Measurements from ENCODE around the gene KDM4D. TPM values are rescaled to one million over a fixed set of nuclear protein-coding genes. Genes with fewer than 3 reads are reported as not detected.

The KDM4D gene
- total and polyA plus RNA-seq, 2 experiments from 2014 or later = 0.65 to 0.94 TPM

DNA sequence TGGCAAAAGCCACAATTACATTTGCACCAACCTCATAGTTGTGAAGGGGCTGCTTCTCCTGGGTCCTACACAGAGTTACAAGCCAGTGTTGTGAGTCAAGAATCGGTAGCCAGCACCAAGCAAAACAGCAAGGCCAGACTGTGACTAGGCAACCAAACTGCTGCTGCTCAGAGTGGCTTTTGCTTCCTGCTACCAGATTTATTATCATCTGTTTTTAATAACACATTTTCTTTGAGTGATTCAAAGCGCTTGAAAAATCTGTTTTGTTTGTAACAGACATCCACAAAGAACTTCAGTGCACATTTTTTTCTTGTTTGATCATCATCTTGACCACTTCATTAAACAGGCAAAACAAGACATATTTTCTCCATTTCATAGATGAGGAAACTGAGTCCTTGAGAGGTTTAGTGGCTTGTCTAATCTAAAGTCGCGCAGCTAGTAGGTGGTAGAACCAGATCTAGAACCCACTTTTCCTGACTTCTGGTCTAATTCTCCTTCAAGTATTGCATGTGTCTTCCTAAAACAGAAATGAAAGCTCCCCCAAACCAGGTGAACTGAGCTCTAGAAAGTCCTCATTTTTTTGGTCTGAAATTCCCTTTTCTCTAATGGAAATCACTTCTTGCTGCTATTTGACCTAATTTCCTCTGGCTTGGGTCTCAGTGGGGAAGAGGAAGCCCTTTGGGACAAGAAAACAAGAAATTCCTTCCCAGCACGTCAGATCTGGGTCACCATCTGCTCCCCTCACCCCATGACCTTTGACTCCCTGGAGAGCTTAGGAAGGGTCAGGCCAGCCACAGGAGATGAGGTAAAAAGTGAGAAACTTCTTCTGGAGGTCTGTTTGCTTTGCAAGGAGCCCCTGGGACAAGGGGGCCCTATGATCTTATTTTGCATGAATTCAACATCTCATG, 40.0 kb upstream of the KDM4D start (continued):
- TF ChIP-seq, protein P1, sequence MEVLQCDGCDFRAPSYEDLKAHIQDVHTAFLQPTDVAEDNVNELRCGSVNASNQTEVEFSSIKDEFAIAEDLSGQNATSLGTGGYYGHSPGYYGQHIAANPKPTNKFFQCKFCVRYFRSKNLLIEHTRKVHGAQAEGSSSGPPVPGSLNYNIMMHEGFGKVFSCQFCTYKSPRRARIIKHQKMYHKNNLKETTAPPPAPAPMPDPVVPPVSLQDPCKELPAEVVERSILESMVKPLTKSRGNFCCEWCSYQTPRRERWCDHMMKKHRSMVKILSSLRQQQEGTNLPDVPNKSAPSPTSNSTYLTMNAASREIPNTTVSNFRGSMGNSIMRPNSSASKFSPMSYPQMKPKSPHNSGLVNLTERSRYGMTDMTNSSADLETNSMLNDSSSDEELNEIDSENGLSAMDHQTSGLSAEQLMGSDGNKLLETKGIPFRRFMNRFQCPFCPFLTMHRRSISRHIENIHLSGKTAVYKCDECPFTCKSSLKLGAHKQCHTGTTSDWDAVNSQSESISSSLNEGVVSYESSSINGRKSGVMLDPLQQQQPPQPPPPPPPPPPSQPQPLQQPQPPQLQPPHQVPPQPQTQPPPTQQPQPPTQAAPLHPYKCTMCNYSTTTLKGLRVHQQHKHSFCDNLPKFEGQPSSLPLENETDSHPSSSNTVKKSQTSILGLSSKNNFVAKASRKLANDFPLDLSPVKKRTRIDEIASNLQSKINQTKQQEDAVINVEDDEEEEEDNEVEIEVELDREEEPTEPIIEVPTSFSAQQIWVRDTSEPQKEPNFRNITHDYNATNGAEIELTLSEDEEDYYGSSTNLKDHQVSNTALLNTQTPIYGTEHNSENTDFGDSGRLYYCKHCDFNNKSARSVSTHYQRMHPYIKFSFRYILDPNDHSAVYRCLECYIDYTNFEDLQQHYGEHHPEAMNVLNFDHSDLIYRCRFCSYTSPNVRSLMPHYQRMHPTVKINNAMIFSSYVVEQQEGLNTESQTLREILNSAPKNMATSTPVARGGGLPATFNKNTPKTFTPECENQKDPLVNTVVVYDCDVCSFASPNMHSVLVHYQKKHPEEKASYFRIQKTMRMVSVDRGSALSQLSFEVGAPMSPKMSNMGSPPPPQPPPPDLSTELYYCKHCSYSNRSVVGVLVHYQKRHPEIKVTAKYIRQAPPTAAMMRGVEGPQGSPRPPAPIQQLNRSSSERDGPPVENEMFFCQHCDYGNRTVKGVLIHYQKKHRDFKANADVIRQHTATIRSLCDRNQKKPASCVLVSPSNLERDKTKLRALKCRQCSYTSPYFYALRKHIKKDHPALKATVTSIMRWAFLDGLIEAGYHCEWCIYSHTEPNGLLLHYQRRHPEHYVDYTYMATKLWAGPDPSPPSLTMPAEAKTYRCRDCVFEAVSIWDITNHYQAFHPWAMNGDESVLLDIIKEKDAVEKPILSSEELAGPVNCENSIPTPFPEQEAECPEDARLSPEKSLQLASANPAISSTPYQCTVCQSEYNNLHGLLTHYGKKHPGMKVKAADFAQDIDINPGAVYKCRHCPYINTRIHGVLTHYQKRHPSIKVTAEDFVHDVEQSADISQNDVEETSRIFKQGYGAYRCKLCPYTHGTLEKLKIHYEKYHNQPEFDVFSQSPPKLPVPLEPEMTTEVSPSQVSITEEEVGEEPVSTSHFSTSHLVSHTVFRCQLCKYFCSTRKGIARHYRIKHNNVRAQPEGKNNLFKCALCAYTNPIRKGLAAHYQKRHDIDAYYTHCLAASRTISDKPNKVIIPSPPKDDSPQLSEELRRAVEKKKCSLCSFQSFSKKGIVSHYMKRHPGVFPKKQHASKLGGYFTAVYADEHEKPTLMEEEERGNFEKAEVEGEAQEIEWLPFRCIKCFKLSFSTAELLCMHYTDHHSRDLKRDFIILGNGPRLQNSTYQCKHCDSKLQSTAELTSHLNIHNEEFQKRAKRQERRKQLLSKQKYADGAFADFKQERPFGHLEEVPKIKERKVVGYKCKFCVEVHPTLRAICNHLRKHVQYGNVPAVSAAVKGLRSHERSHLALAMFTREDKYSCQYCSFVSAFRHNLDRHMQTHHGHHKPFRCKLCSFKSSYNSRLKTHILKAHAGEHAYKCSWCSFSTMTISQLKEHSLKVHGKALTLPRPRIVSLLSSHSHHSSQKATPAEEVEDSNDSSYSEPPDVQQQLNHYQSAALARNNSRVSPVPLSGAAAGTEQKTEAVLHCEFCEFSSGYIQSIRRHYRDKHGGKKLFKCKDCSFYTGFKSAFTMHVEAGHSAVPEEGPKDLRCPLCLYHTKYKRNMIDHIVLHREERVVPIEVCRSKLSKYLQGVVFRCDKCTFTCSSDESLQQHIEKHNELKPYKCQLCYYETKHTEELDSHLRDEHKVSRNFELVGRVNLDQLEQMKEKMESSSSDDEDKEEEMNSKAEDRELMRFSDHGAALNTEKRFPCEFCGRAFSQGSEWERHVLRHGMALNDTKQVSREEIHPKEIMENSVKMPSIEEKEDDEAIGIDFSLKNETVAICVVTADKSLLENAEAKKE (CRISPR knock-in tag; IDR thresholded peaks at IDR 0.05) = no peak
- TF ChIP-seq, protein P2, sequence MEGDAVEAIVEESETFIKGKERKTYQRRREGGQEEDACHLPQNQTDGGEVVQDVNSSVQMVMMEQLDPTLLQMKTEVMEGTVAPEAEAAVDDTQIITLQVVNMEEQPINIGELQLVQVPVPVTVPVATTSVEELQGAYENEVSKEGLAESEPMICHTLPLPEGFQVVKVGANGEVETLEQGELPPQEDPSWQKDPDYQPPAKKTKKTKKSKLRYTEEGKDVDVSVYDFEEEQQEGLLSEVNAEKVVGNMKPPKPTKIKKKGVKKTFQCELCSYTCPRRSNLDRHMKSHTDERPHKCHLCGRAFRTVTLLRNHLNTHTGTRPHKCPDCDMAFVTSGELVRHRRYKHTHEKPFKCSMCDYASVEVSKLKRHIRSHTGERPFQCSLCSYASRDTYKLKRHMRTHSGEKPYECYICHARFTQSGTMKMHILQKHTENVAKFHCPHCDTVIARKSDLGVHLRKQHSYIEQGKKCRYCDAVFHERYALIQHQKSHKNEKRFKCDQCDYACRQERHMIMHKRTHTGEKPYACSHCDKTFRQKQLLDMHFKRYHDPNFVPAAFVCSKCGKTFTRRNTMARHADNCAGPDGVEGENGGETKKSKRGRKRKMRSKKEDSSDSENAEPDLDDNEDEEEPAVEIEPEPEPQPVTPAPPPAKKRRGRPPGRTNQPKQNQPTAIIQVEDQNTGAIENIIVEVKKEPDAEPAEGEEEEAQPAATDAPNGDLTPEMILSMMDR (conservative IDR thresholded peaks at IDR 0.05; ENCODE audit: low read depth in 2 of 2) = no peak
- TF ChIP-seq STAT1 (IDR thresholded peaks at IDR 0.05; ENCODE audit: unreplicated experiment) = no peak
- TF ChIP-seq ZNF114 (CRISPR knock-in tag; IDR thresholded peaks at IDR 0.05) = no peak
- TF ChIP-seq, protein P3, sequence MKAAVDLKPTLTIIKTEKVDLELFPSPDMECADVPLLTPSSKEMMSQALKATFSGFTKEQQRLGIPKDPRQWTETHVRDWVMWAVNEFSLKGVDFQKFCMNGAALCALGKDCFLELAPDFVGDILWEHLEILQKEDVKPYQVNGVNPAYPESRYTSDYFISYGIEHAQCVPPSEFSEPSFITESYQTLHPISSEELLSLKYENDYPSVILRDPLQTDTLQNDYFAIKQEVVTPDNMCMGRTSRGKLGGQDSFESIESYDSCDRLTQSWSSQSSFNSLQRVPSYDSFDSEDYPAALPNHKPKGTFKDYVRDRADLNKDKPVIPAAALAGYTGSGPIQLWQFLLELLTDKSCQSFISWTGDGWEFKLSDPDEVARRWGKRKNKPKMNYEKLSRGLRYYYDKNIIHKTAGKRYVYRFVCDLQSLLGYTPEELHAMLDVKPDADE (IDR thresholded peaks at IDR 0.05) = no peak

All from GM23338 (cell line).